GM12878 (cell line): ENCODE data around the gene MVB12B. TPM values are rescaled to one million over a fixed set of nuclear protein-coding genes. Genes with fewer than 3 reads are reported as not detected.

Source experiments
- ATAC-seq: fragments of 200-7000 bp; cut with Tn5 transposase; 3 replicates; pipeline ENCODE4 v1.9.1; 2020; ENCODE audit warnings: mild to moderate bottlenecking, moderate library complexity
- BruUV-seq: library from RNA; stranded (reverse); fragments of 400-500 nt; replicated peaks from 2 replicates; lab custom pipeline; 2021; lab: Mats Ljungman, UMichigan
- CTCF ChIA-PET: fragments of 300-600 bp; sonication (Branson Sonifier 250); formaldehyde crosslinking; extraction: SDS; loops from one replicate; lab custom pipeline; 2021; ENCODE audit warnings: inconsistent platforms; lab: Yijun Ruan, JAX
- POLR2A ChIA-PET: fragments of 350-600 bp; formaldehyde crosslinking; extraction: SDS; loops from one replicate; lab custom pipeline; 2021; ENCODE audit warnings: inconsistent platforms; lab: Charles Lee
- RAD21 ChIA-PET: fragments of 300-600 bp; sonication (Branson Sonifier 250); formaldehyde crosslinking; loops from one replicate; lab custom pipeline; 2023; ENCODE audit warnings: antibody characterized with exemption; ENCODE audit not compliant: unreplicated experiment; lab: Charles Lee
- SMC1A ChIA-PET: fragments of 300-600 bp; sonication (Branson Sonifier 250); formaldehyde crosslinking; loops from one replicate; lab custom pipeline; 2023; ENCODE audit not compliant: unreplicated experiment, uncharacterized antibody; lab: Charles Lee
- DNase-seq: peaks from one replicate; pipeline ENCODE4 v3.0.0-alpha.2; 2011; ENCODE audit warnings: low read depth, low spot score
- FAIRE-seq: peaks from 3 replicates; lab custom pipeline; 2011; peaks lifted over from hg19 to GRCh38; lab: Jason Lieb, UNC
- H2AFZ ChIP-seq: 2 replicates; pipeline ENCODE4 v1.6.0; 2011; ENCODE audit warnings: low read depth, low read length, control low read depth; ENCODE audit not compliant: control insufficient read depth
- H3K27ac ChIP-seq: 2 replicates; pipeline ENCODE4 v1.5.1; 2011; ENCODE audit warnings: control low read depth; ENCODE audit not compliant: control insufficient read depth, insufficient read depth
- H3K27me3 ChIP-seq, 2 experiments: replicated peaks in 1 of 2; 2 replicates each; pipeline versions ENCODE4 v1.6.0 to v1.6.1; 2011; ENCODE audit warnings: low read length in 1 of 2; ENCODE audit not compliant: control insufficient read depth in 2 of 2, insufficient read depth in 2 of 2
- H3K36me3 ChIP-seq, 2 experiments: 2 replicates each; pipeline ENCODE4 v1.5.1; 2011; ENCODE audit warnings: low read length in 1 of 2; ENCODE audit not compliant: control insufficient read depth in 2 of 2, insufficient read depth in 2 of 2
- H3K4me1 ChIP-seq: 2 replicates; pipeline ENCODE4 v1.6.1; 2011; ENCODE audit warnings: mild to moderate bottlenecking, low read length, moderate library complexity, mixed read lengths; ENCODE audit not compliant: control insufficient read depth, insufficient read depth
- H3K4me2 ChIP-seq: 2 replicates; pipeline ENCODE4 v1.6.0; 2011; ENCODE audit warnings: control low read depth; ENCODE audit not compliant: control insufficient read depth, insufficient read depth
- H3K4me3 ChIP-seq: fragments of 200-600 bp; sonication (generic); 2 replicates; pipeline ENCODE4 v1.5.1; 2016
- H3K79me2 ChIP-seq: 2 replicates; pipeline ENCODE4 v1.6.0; 2011; ENCODE audit warnings: low read length; ENCODE audit not compliant: control insufficient read depth, insufficient read depth
- H3K9ac ChIP-seq: 2 replicates; pipeline ENCODE4 v1.8.0; 2011; ENCODE audit warnings: low read length, control low read depth, mixed read lengths; ENCODE audit not compliant: control insufficient read depth, insufficient read depth
- H3K9me3 ChIP-seq: replicated peaks from 3 replicates; pipeline ENCODE4 v1.5.1; 2011; ENCODE audit warnings: mild to moderate bottlenecking, low read length; ENCODE audit not compliant: control insufficient read depth, insufficient read depth
- H4K20me1 ChIP-seq: 2 replicates; pipeline ENCODE4 v1.6.0; 2011; ENCODE audit not compliant: control insufficient read depth, insufficient read depth
- EGR1 ChIP-seq, 2 experiments: IDR thresholded peaks; 1 replicate in 1 of 2; 2 replicates in 1 of 2; pipeline ENCODE4 v1.6.1; 2011 to 2012; ENCODE audit warnings: low read depth in 2 of 2, low read length in 2 of 2, borderline replicate concordance in 1 of 2, mild to moderate bottlenecking in 1 of 2, moderate library complexity in 1 of 2
- KDM1A ChIP-seq: fragments of 200-600 bp; sonication (generic); IDR thresholded peaks from 2 replicates; pipeline ENCODE4 v1.6.1; 2016; ENCODE audit warnings: borderline replicate concordance
- NFYB ChIP-seq: IDR thresholded peaks from 2 replicates; pipeline ENCODE4 v1.6.1; 2011; ENCODE audit warnings: low read depth, mild to moderate bottlenecking, low read length, improper control_type of control experiment, moderate library complexity; ENCODE audit not compliant: insufficient read depth
- PAX5 ChIP-seq: IDR thresholded peaks from 2 replicates; pipeline ENCODE4 v1.6.1; 2011; ENCODE audit warnings: low read depth, low read length, borderline replicate concordance
- PML ChIP-seq: IDR thresholded peaks from 2 replicates; pipeline ENCODE4 v1.6.1; 2012; ENCODE audit warnings: low read length, inconsistent platforms
- WGBS: methylation state at CpG from one replicate; pipeline ENCODE4 v1.1.6; 2016; ENCODE audit warnings: low lambda C conversion rate; ENCODE audit not compliant: insufficient replicate concordance, insufficient coverage; ENCODE audit errors: missing lambda C conversion rate; 5-methylcytosine and 5-hydroxymethylcytosine counted together
- in situ Hi-C: fragments of 300-500 bp; cut with MboI; formaldehyde crosslinking; loops from 9 replicates; pipeline ENCODE4 v1.14.3; 2018; ENCODE audit warnings: mixed read lengths
- intact Hi-C: fragments of 100-400 bp; cut with micrococcal nuclease; formaldehyde crosslinking; loops from one replicate; pipeline ENCODE4 v1.14.2; 2022; ENCODE audit not compliant: unreplicated experiment
- polyA plus RNA-seq, 11 experiments: library from polyadenylated mRNA; depleted of rRNA in 4 of 11; unstranded in 6 of 11; stranded (reverse) in 5 of 11; fragments of >200 nt; fragmentation: Nextera tagmentation in 4 of 11; fragmentation: Illumina TruSeq in 1 of 11; extraction: Ambion mirVana in 4 of 11; extraction: Trizol in 1 of 11; gene quantifications; 1 replicate in 1 of 11; 2 replicates in 10 of 11; pipeline versions ENCODE4 v1.2.1 to v1.2.3, GENCODE V29; 2011 to 2016; ENCODE audit warnings: inconsistent platforms in 2 of 11, missing spikeins in 2 of 11, low read depth in 1 of 11
- total RNA-seq, 4 experiments: library from RNA; depleted of rRNA in 3 of 4; stranded (reverse); fragments of >200 nt in 3 of 4; fragmentation: Illumina TruSeq in 1 of 4; extraction: Trizol in 1 of 4; gene quantifications; 2 replicates each; pipeline versions ENCODE4 v1.2.1 to v1.2.3, GENCODE V29; 2013 to 2021
- TF ChIP-seq, protein P1 (sequence below): fragments of 450-650 bp; formaldehyde crosslinking; IDR thresholded peaks from 2 replicates; pipeline ENCODE4 v1.4.0; 2020; ENCODE audit warnings: mild to moderate bottlenecking, moderate library complexity

Gene MVB12B
- total and polyA plus RNA-seq, 10 of the 15 experiments (the other 5 are each of a cell fraction or from before 2014, with no cell fraction given): 0.08 TPM; not detected in 9

DNA sequence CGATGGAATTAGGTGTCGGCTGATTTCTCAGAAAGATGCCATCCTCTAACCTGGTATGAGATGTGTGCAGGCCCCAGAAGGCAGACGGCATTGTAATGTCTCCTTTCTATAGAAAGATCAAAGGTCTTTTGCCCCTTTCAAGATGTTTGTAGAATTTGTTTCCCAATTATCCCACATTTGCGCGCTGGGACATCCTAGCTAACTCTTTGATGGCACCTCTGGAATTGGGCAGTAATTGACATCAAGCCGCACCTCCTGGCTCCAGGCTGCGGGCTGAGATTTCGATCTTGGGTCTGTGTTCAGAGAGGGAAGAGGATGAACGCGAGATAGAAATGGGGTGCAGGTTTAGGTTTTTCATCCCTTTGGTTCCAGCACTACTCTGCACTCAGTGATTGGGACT, 202.3 kb downstream of the MVB12B start (continued):
- TF ChIP-seq KDM1A (no peak), PML (no peak), EGR1 (IDR thresholded peaks at IDR 0.05; ENCODE audit: borderline replicate concordance in 1 of 2, low read depth in 2 of 2, low read length in 2 of 2) (no peak)
- TF ChIP-seq, all 136 proteins: peak for 0

DNA sequence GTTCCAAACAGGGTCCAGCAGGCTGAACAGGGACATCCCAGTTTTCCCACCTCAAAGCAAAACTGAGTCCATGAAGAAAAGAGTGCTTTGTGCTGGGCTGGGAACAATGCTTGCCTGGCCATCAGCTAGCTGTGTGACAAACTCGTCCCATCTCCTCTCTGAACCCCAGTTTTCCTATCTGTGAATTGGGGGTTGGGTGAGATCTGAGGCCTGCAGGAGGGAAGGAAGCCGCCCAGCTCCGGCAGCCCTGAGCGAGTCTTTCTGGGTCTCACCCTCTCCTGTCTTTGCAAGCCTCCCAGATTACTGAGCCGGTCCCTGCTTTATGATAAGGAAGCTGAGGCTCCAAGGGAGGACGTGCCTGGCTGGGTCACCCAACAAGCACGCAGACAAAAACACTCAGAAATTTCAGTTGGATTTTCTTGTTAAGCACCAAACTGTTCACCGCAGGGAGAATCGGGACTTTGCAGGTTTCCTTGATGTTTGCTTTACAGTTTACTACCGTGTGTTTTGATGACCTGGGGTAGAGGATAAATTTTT, 204.5 kb downstream of the MVB12B start:
- in situ Hi-C loops: no loop called here
- ATAC-seq (no peak), FAIRE-seq (no peak), DNase-seq (no peak)
- H2AFZ ChIP-seq: no peak overlapping the region
- RAD21 ChIA-PET: interaction anchor here (0.7 kb wide), 1 partner anchor 88 kb away, joined by 4 read pairs; no protein-coding TSS in a partner anchor
- no peak overlapping the region for H3K27ac ChIP-seq
- no peaks in the 10 kb centered on the region for H3K36me3 ChIP-seq
- H4K20me1 ChIP-seq: no peaks in the 10 kb centered on the region; the same call in 1 of the 2 replicates
- no peak overlapping the region for H3K4me2 ChIP-seq
- SMC1A ChIA-PET: no interaction called here
- POLR2A ChIA-PET: no interaction called here
- H3K4me1 ChIP-seq: no peaks in the 10 kb centered on the region; the same call in 1 of the 2 replicates
- CTCF ChIA-PET: no interaction called here
- H3K27me3 ChIP-seq: peaks cover 6 to 9% of the 10 kb centered on the region in 2 experiments
- intact Hi-C loops: no loop called here
- H3K9ac ChIP-seq: no peak overlapping the region
- no peak overlapping the region for H3K4me3 ChIP-seq
- no peak for TF ChIP-seq NFYB
- TF ChIP-seq, protein P1, sequence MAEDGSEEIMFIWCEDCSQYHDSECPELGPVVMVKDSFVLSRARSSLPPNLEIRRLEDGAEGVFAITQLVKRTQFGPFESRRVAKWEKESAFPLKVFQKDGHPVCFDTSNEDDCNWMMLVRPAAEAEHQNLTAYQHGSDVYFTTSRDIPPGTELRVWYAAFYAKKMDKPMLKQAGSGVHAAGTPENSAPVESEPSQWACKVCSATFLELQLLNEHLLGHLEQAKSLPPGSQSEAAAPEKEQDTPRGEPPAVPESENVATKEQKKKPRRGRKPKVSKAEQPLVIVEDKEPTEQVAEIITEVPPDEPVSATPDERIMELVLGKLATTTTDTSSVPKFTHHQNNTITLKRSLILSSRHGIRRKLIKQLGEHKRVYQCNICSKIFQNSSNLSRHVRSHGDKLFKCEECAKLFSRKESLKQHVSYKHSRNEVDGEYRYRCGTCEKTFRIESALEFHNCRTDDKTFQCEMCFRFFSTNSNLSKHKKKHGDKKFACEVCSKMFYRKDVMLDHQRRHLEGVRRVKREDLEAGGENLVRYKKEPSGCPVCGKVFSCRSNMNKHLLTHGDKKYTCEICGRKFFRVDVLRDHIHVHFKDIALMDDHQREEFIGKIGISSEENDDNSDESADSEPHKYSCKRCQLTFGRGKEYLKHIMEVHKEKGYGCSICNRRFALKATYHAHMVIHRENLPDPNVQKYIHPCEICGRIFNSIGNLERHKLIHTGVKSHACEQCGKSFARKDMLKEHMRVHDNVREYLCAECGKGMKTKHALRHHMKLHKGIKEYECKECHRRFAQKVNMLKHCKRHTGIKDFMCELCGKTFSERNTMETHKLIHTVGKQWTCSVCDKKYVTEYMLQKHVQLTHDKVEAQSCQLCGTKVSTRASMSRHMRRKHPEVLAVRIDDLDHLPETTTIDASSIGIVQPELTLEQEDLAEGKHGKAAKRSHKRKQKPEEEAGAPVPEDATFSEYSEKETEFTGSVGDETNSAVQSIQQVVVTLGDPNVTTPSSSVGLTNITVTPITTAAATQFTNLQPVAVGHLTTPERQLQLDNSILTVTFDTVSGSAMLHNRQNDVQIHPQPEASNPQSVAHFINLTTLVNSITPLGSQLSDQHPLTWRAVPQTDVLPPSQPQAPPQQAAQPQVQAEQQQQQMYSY (CRISPR knock-in tag): no peak
- no peak for TF ChIP-seq PAX5
- no peaks in the 10 kb centered on the region for H3K79me2 ChIP-seq
- no peaks in the 10 kb centered on the region for H3K9me3 ChIP-seq
- BruUV-seq: no TSS peak
- 50% methylated on average over 10 of the region's 10 CpGs for WGBS
